GM23248 (cell line): ENCODE results near the gene M1AP.

Experiments
- EZH2 ChIP-seq: fragments of 200-600 bp; sonication (generic); IDR thresholded peaks from 2 replicates; pipeline ENCODE4 v1.6.1; 2018; ENCODE audit warnings: antibody characterized with exemption, mild to moderate bottlenecking; ENCODE audit not compliant: insufficient read depth, poor library complexity, severe bottlenecking
- EZH2phosphoT487 ChIP-seq: fragments of 200-600 bp; sonication (generic); IDR thresholded peaks from 2 replicates; pipeline ENCODE4 v1.6.1; 2018; ENCODE audit warnings: antibody characterized with exemption, moderate library complexity, mild to moderate bottlenecking, low read depth; ENCODE audit not compliant: insufficient read depth

GRCh38 chr2:74597410-74597809 is 50.7 kb downstream of the M1AP start:
- TF ChIP-seq EZH2phosphoT487, result no peak
- TF ChIP-seq EZH2, result no peak
